CD4-positive, CD25-positive, alpha-beta regulatory T cell (primary cell): ENCODE data around the gene PPIC. TPM values are rescaled to one million over a fixed set of nuclear protein-coding genes. Genes with fewer than 3 reads are reported as not detected.

Experiments
- ATAC-seq, 2 donors: fragments of 150-1000 bp; cut with Tn5 transposase; one replicate each; pipeline ENCODE4 v1.10.0; 2021; ENCODE audit warnings: low read depth in 2 of 2, moderate number of reproducible peaks in 2 of 2, moderate library complexity in 1 of 2
- DNase-seq, 3 donors: peaks; one replicate each; pipeline versions ENCODE4 v3.0.0 to v3.0.0-alpha.2; 2012 to 2022; ENCODE audit warnings: mixed read lengths in 1 of 3
- H3K27ac ChIP-seq: one replicate; pipeline ENCODE4 v1.7.0; 2013; ENCODE audit warnings: mild to moderate bottlenecking, low read length; ENCODE audit not compliant: insufficient read depth, poor library complexity, severe bottlenecking
- H3K27me3 ChIP-seq: one replicate; pipeline ENCODE4 v1.7.0; 2013; ENCODE audit warnings: low read length; ENCODE audit not compliant: control insufficient read depth, insufficient read depth
- H3K36me3 ChIP-seq: one replicate; pipeline ENCODE4 v1.7.0; 2013; ENCODE audit warnings: mild to moderate bottlenecking, low read length, moderate library complexity; ENCODE audit not compliant: control insufficient read depth, insufficient read depth
- H3K4me1 ChIP-seq: 2 replicates; pipeline ENCODE4 v1.7.0; 2013; ENCODE audit warnings: mild to moderate bottlenecking, low read length; ENCODE audit not compliant: insufficient read depth, control insufficient read depth, poor library complexity, severe bottlenecking
- H3K4me3 ChIP-seq: one replicate; pipeline ENCODE4 v1.7.0; 2013; ENCODE audit warnings: low read depth, mild to moderate bottlenecking, low read length, moderate library complexity
- H3K9me3 ChIP-seq, 2 experiments: 1 replicate in 1 of 2; 2 replicates in 1 of 2; pipeline ENCODE4 v1.7.0; 2013; ENCODE audit warnings: low read length in 2 of 2, mild to moderate bottlenecking in 1 of 2, moderate library complexity in 1 of 2; ENCODE audit not compliant: control insufficient read depth in 2 of 2
- H3K27ac Mint-ChIP-seq, 3 donors: one replicate each; pipeline ENCODE4 v1.8.0; 2020 to 2022; ENCODE audit warnings: mild to moderate bottlenecking in 3 of 3, mixed read lengths in 3 of 3, moderate library complexity in 2 of 3
- H3K27me3 Mint-ChIP-seq: one replicate; pipeline ENCODE4 v1.8.0; 2022; ENCODE audit warnings: mild to moderate bottlenecking, mixed read lengths
- H3K36me3 Mint-ChIP-seq: one replicate; pipeline ENCODE4 v1.8.0; 2020; ENCODE audit warnings: mixed read lengths
- H3K4me1 Mint-ChIP-seq, 4 donors: one replicate each; pipeline ENCODE4 v1.8.0; 2020 to 2022; ENCODE audit warnings: mixed read lengths in 4 of 4, mild to moderate bottlenecking in 1 of 4
- H3K4me3 Mint-ChIP-seq, 4 donors: one replicate each; pipeline ENCODE4 v1.8.0; 2020 to 2022; ENCODE audit warnings: mild to moderate bottlenecking in 4 of 4, mixed read lengths in 4 of 4, moderate library complexity in 3 of 4
- H3K9me3 Mint-ChIP-seq, 7 donors: one replicate each; pipeline ENCODE4 v1.8.0; 2020 to 2022; ENCODE audit warnings: mixed read lengths in 7 of 7, mild to moderate bottlenecking in 3 of 7, moderate library complexity in 2 of 7
- polyA plus RNA-seq, 4 donors: library from polyadenylated mRNA; unstranded; fragments of 300-500 nt; fragmentation: Illumina TruSeq; gene quantifications; one replicate each; pipeline ENCODE4 v1.2.3, GENCODE V29; 2021
- total RNA-seq: library from RNA; stranded (reverse); gene quantifications from one replicate; pipeline ENCODE4 v1.2.3, GENCODE V29; 2022

The PPIC gene
- total RNA-seq (not detected), polyA plus RNA-seq (not detected)

DNA sequence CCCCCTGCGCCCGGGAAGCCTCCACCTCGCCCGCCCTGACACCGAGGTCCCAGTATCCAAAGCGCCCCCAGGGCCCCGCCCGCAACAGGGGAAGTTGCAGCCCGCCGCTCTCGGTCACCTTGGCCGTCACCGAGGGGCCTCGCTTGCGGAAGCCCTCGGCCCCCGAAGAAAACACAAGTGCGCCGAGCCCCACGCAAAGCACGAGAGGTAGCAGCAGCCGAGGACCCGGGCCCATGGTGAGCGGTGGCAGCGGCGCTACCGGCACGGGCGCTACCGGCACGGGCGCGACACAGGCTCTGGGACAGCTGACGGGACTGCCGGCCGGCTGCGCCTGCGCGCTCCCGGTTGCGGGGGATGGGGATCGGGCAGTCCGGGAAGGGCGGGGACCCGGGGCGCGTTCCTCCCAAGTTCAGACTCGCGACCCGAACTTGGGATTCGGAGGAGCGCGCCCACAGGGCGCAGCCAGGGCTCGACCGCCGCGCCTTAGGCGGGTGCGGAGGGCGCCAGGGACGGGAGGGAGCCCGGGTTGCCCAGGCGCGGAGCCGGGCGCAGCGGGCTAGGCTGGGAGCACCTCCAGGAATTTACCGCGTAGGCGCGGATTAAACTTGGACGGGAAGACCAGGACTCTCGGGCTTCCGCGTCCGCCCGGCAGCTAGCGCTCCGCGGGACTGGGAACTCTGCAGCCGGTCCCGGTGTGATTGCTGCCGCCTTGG, at the start of gene PPIC:
Gene PPIC (minus strand): TSS at position 335 of the 713 bp plus-strand sequence. CDS start 100 bp downstream, at position 235.
- peaks cover 0 to 13% (median 10%) of the 10 kb centered on the region in 4 donors for H3K4me1 Mint-ChIP-seq
- H3K4me3 ChIP-seq, result no peak within 1 kb of the TSS
- H3K27me3 Mint-ChIP-seq, result peaks cover 69% of the 10 kb centered on the region
- DNase-seq, result no peak
- no peaks in the 10 kb centered on the region for H3K9me3 ChIP-seq
- ATAC-seq, result peak in 1 of 2 donors; percentile 30
- peaks cover 0 to 12% (median 0%) of the 10 kb centered on the region in 7 donors for H3K9me3 Mint-ChIP-seq
- H3K4me3 Mint-ChIP-seq, result peak within 1 kb of the TSS; percentile 39 to 84 (median 58)
- no peak within 1 kb of the TSS for H3K27ac ChIP-seq
- H3K4me1 ChIP-seq, result peaks cover 23% of the 10 kb centered on the region
- H3K27me3 ChIP-seq, result peaks cover 35% of the 10 kb centered on the region
- H3K27ac Mint-ChIP-seq, result no peak within 1 kb of the TSS
- H3K36me3 Mint-ChIP-seq, result no peaks in the 10 kb centered on the region
- H3K36me3 ChIP-seq, result no peaks in the 10 kb centered on the region

DNA sequence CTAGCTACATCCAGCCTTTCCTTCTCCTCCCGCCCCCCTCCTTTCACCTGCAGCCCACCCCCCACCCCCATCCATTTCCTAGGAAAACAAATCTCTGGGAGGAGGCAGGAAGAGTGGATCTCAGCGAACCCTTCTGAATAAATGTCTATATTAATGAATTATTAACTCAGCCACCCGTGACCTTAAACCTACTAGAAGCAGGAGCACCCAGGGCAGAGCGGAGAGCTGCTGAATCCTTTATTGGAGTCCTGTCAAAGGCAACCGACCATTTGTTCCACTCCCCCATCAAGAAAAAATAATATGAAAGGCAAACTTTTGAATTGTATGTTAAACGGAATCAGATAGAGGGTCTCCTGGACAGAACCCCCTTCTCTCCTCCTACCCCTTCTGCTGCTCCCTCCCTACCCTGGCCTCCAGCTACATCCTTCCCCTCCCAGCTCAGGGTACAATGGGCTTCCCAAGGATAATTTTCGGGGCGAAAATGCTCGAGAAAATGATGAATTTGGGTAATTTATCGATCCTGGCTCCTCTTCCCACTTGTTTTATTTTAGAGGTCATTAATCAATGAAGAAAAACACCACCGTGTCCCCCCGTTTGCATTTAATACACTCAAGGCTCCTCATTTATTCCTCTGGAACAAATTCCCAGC, 49.2 kb upstream of the PPIC start:
- Histone ChIP-seq H3K36me3 (no peaks in the 10 kb centered on the region), H3K27me3 (peaks cover 27% of the 10 kb centered on the region), H3K9me3 (no peaks in the 10 kb centered on the region), H3K4me1 (peaks cover 4% of the 10 kb centered on the region), H3K27ac (no peak overlapping the region), H3K4me3 (no peak overlapping the region)
- ATAC-seq (no peak), DNase-seq (no peak)
- Mint-ChIP-seq H3K36me3 (no peaks in the 10 kb centered on the region), H3K27me3 (peaks cover 78% of the 10 kb centered on the region), H3K27ac (no peak overlapping the region), H3K4me1 (peaks cover 0 to 14% (median 0%) of the 10 kb centered on the region in 4 donors), H3K4me3 (no peak overlapping the region), H3K9me3 (peaks cover 0 to 2% (median 0%) of the 10 kb centered on the region in 7 donors)

GRCh38 chr5:123084730-123085605, 48.4 kb upstream of the PPIC start:
- no peak for ATAC-seq
- H3K4me1 Mint-ChIP-seq, result peaks cover 0 to 14% (median 0%) of the 10 kb centered on the region in 4 donors
- H3K4me3 Mint-ChIP-seq, result no peak overlapping the region
- peaks cover 27% of the 10 kb centered on the region for H3K27me3 ChIP-seq
- no peak overlapping the region for H3K27ac Mint-ChIP-seq
- H3K4me3 ChIP-seq, result no peak overlapping the region
- peaks cover 83% of the 10 kb centered on the region for H3K27me3 Mint-ChIP-seq
- H3K36me3 ChIP-seq, result no peaks in the 10 kb centered on the region
- no peak overlapping the region for H3K27ac ChIP-seq
- H3K9me3 ChIP-seq, result no peaks in the 10 kb centered on the region
- peaks cover 4% of the 10 kb centered on the region for H3K4me1 ChIP-seq
- H3K9me3 Mint-ChIP-seq, result peaks cover 0 to 2% (median 0%) of the 10 kb centered on the region in 7 donors
- no peaks in the 10 kb centered on the region for H3K36me3 Mint-ChIP-seq
- no peak for DNase-seq

GRCh38 chr5:123083298-123083697, 46.8 kb upstream of the PPIC start:
- Histone ChIP-seq H3K27me3 (peaks cover 27% of the 10 kb centered on the region), H3K9me3 (no peaks in the 10 kb centered on the region), H3K4me1 (no peaks in the 10 kb centered on the region), H3K4me3 (no peak overlapping the region), H3K27ac (no peak overlapping the region), H3K36me3 (no peaks in the 10 kb centered on the region)
- Mint-ChIP-seq H3K9me3 (no peaks in the 10 kb centered on the region), H3K4me3 (no peak overlapping the region), H3K4me1 (peaks cover 0 to 10% (median 0%) of the 10 kb centered on the region in 4 donors), H3K27me3 (peaks cover 77% of the 10 kb centered on the region), H3K36me3 (no peaks in the 10 kb centered on the region), H3K27ac (no peak overlapping the region)
- DNase-seq (no peak), ATAC-seq (no peak)

DNA sequence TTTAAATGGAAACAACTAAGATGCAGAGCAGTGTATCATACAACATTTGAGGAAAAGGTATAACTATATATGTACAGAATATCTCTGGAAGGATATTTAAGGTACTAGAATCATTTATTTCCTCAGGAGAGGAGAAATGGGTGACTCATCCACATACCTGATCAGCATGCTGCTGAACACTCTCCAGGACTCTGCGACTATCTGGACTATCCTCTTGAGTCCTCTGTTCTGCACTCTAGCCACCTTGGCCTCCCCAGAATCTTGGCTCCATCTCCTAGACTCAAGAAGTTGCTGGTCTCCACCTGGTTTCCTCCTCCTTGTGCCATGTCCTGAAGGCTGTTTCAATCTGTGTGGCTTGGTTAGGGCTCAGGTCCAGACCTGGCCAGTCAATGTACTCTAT, 43.7 kb upstream of the PPIC start:
- H3K4me1 ChIP-seq, result no peaks in the 10 kb centered on the region
- Mint-ChIP-seq H3K4me3 (no peak overlapping the region), H3K4me1 (no peaks in the 10 kb centered on the region), H3K36me3 (no peaks in the 10 kb centered on the region), H3K9me3 (peaks cover 0 to 4% (median 0%) of the 10 kb centered on the region in 7 donors), H3K27ac (no peak overlapping the region), H3K27me3 (peaks cover 62% of the 10 kb centered on the region)
- H3K27ac ChIP-seq, result no peak overlapping the region
- no peak overlapping the region for H3K4me3 ChIP-seq
- DNase-seq (no peak), ATAC-seq (no peak)
- no peaks in the 10 kb centered on the region for H3K9me3 ChIP-seq
- H3K36me3 ChIP-seq, result no peaks in the 10 kb centered on the region
- H3K27me3 ChIP-seq, result peaks cover 16% of the 10 kb centered on the region

- ATAC-seq (no peak), DNase-seq (no peak)
- H3K27ac Mint-ChIP-seq, result no peak overlapping the region
- Histone ChIP-seq H3K36me3 (no peaks in the 10 kb centered on the region), H3K4me1 (no peaks in the 10 kb centered on the region), H3K4me3 (no peak overlapping the region), H3K9me3 (no peaks in the 10 kb centered on the region), H3K27ac (no peak overlapping the region), H3K27me3 (peaks cover 6% of the 10 kb centered on the region)
- H3K36me3 Mint-ChIP-seq, result no peaks in the 10 kb centered on the region
- no peaks in the 10 kb centered on the region for H3K4me1 Mint-ChIP-seq
- peaks cover 31% of the 10 kb centered on the region for H3K27me3 Mint-ChIP-seq
- H3K4me3 Mint-ChIP-seq, result no peak overlapping the region
- peaks cover 0 to 6% (median 3%) of the 10 kb centered on the region in 7 donors for H3K9me3 Mint-ChIP-seq
Observed at GRCh38 chr5:123075521-123076163, 39.1 kb upstream of the PPIC start.

DNA sequence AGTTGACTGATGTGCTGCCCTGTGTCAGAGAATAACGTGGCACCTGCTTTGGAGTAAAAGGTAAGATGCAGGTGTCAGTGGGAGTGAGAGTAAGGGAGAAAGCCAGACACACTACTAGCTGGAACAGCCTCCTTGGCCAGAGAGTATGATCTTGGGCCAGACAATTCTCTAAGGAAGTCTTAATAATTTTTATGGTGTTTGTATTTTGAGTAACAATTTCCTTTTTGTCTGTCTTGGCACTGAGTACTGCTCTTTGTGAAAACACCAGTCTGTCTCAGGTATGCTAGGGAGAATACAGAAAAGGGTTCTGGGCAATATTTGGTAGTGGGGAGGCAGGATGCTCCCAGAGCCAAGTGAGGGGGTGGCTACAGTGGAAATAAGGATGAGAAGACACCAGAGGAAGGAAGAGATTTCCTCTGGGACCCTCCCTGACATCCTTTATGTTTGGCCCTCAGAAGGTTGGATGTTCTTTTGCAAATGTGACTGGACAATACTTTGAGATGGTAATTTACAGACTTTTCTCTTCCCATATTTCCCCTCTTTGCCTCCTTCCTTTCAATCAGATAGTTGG, 31.9 kb upstream of the PPIC start:
- H3K27me3 ChIP-seq, result no peaks in the 10 kb centered on the region
- DNase-seq (no peak), ATAC-seq (no peak)
- Mint-ChIP-seq H3K27ac (no peak overlapping the region), H3K27me3 (no peaks in the 10 kb centered on the region), H3K9me3 (peaks cover 0 to 5% (median 0%) of the 10 kb centered on the region in 7 donors), H3K4me1 (no peaks in the 10 kb centered on the region), H3K36me3 (no peaks in the 10 kb centered on the region), H3K4me3 (no peak overlapping the region)
- H3K4me1 ChIP-seq, result no peaks in the 10 kb centered on the region
- H3K9me3 ChIP-seq, result no peaks in the 10 kb centered on the region
- no peaks in the 10 kb centered on the region for H3K36me3 ChIP-seq
- H3K4me3 ChIP-seq, result no peak overlapping the region
- H3K27ac ChIP-seq, result no peak overlapping the region
